ENCODE data around the gene FMNL2.

FMNL2 gene

DNA sequence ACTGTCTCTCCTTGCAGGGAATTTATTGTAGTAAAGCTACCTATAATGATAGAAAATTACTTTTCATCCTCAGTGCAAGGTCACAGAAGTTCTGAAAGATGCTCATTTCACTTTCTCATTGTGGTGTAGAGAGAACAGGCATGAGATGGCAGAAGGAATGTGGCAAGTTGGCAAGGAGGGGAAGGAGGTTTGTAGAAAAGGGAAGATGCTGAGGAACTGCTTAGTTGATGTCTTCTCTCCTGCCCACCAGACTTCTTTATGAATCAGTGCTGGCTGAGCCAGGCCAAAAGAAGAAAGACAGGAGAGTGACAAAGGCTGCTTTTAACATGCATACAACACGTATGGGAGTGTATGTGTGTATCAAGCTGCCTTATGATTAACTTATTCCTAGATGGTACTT, 217.9 kb downstream of the FMNL2 start:
- Histone ChIP-seq H3K36me3 (ENCODE audit: insufficient read depth, low read length) (no peaks in the 10 kb centered on the region), H2AFZ (ENCODE audit: low read length) (no peak overlapping the region), H4K20me1 (ENCODE audit: insufficient read depth, low read length) (no peaks in the 10 kb centered on the region), H3K9ac (ENCODE audit: low read length) (no peak overlapping the region), H3K27ac (ENCODE audit: low read depth, low read length, poor library complexity, severe bottlenecking) (no peak overlapping the region), H3K9me2 (ENCODE audit: low read depth, low read length) (no peaks in the 10 kb centered on the region), H3K79me2 (ENCODE audit: insufficient read depth, low read length) (no peaks in the 10 kb centered on the region), H3F3A (ENCODE audit: insufficient read depth, low read length) (no peaks in the 10 kb centered on the region), H3K4me2 (ENCODE audit: low read length) (no peak overlapping the region), H3K4me3 (ENCODE audit: low read depth, low read length, poor library complexity, severe bottlenecking) (no peak overlapping the region), H3K27me3 (ENCODE audit: insufficient read depth, low read length) (0 out of 2 replicates have a peak, but pooled peaks cover 4% of the 10 kb centered on the region), H3K9me3 (ENCODE audit: low read length) (no peaks in the 10 kb centered on the region; the same call in 1 of the 2 replicates), H3K4me1 (ENCODE audit: insufficient read depth, low read length, severe bottlenecking) (no peaks in the 10 kb centered on the region)
- TF ChIP-seq EZH2 (IDR thresholded peaks at IDR 0.05; ENCODE audit: borderline replicate concordance, low read length) = no peak
- TF ChIP-seq, protein P1, sequence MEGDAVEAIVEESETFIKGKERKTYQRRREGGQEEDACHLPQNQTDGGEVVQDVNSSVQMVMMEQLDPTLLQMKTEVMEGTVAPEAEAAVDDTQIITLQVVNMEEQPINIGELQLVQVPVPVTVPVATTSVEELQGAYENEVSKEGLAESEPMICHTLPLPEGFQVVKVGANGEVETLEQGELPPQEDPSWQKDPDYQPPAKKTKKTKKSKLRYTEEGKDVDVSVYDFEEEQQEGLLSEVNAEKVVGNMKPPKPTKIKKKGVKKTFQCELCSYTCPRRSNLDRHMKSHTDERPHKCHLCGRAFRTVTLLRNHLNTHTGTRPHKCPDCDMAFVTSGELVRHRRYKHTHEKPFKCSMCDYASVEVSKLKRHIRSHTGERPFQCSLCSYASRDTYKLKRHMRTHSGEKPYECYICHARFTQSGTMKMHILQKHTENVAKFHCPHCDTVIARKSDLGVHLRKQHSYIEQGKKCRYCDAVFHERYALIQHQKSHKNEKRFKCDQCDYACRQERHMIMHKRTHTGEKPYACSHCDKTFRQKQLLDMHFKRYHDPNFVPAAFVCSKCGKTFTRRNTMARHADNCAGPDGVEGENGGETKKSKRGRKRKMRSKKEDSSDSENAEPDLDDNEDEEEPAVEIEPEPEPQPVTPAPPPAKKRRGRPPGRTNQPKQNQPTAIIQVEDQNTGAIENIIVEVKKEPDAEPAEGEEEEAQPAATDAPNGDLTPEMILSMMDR (IDR thresholded peaks at IDR 0.05; ENCODE audit: low read length) = no peak

DNA sequence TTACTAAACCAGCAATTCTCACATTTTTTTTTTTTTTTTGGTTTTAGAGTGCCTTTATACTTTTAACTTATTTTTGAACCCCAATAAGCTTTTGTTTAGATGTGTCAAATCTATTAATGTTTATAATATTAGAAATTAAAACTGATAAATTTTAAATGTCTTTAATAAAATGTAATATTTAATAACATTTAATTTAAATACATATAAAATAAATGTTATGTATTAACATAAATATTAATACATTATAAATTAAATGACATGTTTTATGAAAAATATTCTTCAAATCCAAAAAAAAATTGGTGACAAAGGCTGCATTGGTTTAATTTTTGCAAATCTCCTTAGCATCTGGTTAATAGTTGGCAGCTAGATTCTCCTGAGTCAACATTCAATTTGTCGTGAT, 218.5 kb downstream of the FMNL2 start:
- no peak overlapping the region for H2AFZ ChIP-seq (ENCODE audit: low read length)
- H3K79me2 ChIP-seq (ENCODE audit: insufficient read depth, low read length) = no peaks in the 10 kb centered on the region
- no peaks in the 10 kb centered on the region for H3K36me3 ChIP-seq (ENCODE audit: insufficient read depth, low read length)
- no peak overlapping the region for H3K9ac ChIP-seq (ENCODE audit: low read length)
- H3K9me3 ChIP-seq (ENCODE audit: low read length) = no peaks in the 10 kb centered on the region; the same call in 1 of the 2 replicates
- no peak for TF ChIP-seq EZH2 (IDR thresholded peaks at IDR 0.05; ENCODE audit: borderline replicate concordance, low read length)
- TF ChIP-seq, protein P1 (IDR thresholded peaks at IDR 0.05; ENCODE audit: low read length) = no peak
- H3K4me2 ChIP-seq (ENCODE audit: low read length) = no peak overlapping the region
- H3K4me1 ChIP-seq (ENCODE audit: insufficient read depth, low read length, severe bottlenecking) = no peaks in the 10 kb centered on the region
- H3F3A ChIP-seq (ENCODE audit: insufficient read depth, low read length) = no peaks in the 10 kb centered on the region
- no peak overlapping the region for H3K4me3 ChIP-seq (ENCODE audit: low read depth, low read length, poor library complexity, severe bottlenecking)
- H3K27me3 ChIP-seq (ENCODE audit: insufficient read depth, low read length) = 0 out of 2 replicates have a peak, but pooled peaks cover 4% of the 10 kb centered on the region
- no peaks in the 10 kb centered on the region for H3K9me2 ChIP-seq (ENCODE audit: low read depth, low read length)
- H3K27ac ChIP-seq (ENCODE audit: low read depth, low read length, poor library complexity, severe bottlenecking) = no peak overlapping the region
- H4K20me1 ChIP-seq (ENCODE audit: insufficient read depth, low read length) = no peaks in the 10 kb centered on the region

DNA sequence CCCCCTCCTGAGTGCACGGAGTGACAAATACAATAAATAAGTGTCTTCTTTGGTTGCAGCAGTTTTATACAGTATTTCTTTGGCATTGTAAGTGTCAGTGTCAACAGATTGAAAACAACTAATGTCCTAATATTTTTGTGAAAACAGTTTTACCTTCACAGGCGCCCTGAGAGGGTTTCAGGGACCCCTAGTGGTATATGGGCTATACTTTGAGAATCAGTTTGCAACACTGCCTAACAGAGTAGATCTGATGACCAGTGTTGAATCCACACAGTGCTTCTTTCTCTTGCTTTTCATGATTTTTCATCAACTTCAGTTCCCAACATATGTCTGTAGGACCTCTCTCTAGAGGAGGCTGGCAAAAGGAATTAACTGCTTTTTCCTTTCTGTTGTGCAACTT, 220.1 kb downstream of the FMNL2 start:
- H3K9me2 ChIP-seq (ENCODE audit: low read depth, low read length) = no peaks in the 10 kb centered on the region
- no peaks in the 10 kb centered on the region for H3F3A ChIP-seq (ENCODE audit: insufficient read depth, low read length)
- no peak overlapping the region for H3K4me3 ChIP-seq (ENCODE audit: low read depth, low read length, poor library complexity, severe bottlenecking)
- H3K4me2 ChIP-seq (ENCODE audit: low read length) = no peak overlapping the region
- no peaks in the 10 kb centered on the region; the same call in 1 of the 2 replicates for H3K9me3 ChIP-seq (ENCODE audit: low read length)
- H4K20me1 ChIP-seq (ENCODE audit: insufficient read depth, low read length) = no peaks in the 10 kb centered on the region
- no peaks in the 10 kb centered on the region for H3K79me2 ChIP-seq (ENCODE audit: insufficient read depth, low read length)
- no peak overlapping the region for H3K27ac ChIP-seq (ENCODE audit: low read depth, low read length, poor library complexity, severe bottlenecking)
- no peak overlapping the region for H3K9ac ChIP-seq (ENCODE audit: low read length)
- H3K36me3 ChIP-seq (ENCODE audit: insufficient read depth, low read length) = no peaks in the 10 kb centered on the region
- 0 out of 2 replicates have a peak, but pooled peaks cover 4% of the 10 kb centered on the region for H3K27me3 ChIP-seq (ENCODE audit: insufficient read depth, low read length)
- no peak overlapping the region for H2AFZ ChIP-seq (ENCODE audit: low read length)
- TF ChIP-seq, protein P1 (IDR thresholded peaks at IDR 0.05; ENCODE audit: low read length) = no peak; the same call in 1 of the 2 replicates
- no peak for TF ChIP-seq EZH2 (IDR thresholded peaks at IDR 0.05; ENCODE audit: borderline replicate concordance, low read length)
- no peaks in the 10 kb centered on the region for H3K4me1 ChIP-seq (ENCODE audit: insufficient read depth, low read length, severe bottlenecking)
